Measurements from ENCODE around the gene MID1.

The MID1 gene

GRCh38 chrX:10495677-10496076 lies 124.7 kb downstream of the MID1 start:
- H3K27me3 ChIP-seq (ENCODE audit: insufficient read depth, poor library complexity, severe bottlenecking), result no peaks in the 10 kb centered on the region
- H3K4me1 ChIP-seq (ENCODE audit: insufficient read depth, poor library complexity, severe bottlenecking), result no peaks in the 10 kb centered on the region
- no peaks in the 10 kb centered on the region for H3K9me3 ChIP-seq (ENCODE audit: severe bottlenecking)
- H3K4me3 ChIP-seq (ENCODE audit: severe bottlenecking), result no peak overlapping the region
- ATAC-seq (ENCODE audit: low read depth) (no peak), DNase-seq (ENCODE audit: low spot score) (no peak)
- TF ChIP-seq, protein P1, sequence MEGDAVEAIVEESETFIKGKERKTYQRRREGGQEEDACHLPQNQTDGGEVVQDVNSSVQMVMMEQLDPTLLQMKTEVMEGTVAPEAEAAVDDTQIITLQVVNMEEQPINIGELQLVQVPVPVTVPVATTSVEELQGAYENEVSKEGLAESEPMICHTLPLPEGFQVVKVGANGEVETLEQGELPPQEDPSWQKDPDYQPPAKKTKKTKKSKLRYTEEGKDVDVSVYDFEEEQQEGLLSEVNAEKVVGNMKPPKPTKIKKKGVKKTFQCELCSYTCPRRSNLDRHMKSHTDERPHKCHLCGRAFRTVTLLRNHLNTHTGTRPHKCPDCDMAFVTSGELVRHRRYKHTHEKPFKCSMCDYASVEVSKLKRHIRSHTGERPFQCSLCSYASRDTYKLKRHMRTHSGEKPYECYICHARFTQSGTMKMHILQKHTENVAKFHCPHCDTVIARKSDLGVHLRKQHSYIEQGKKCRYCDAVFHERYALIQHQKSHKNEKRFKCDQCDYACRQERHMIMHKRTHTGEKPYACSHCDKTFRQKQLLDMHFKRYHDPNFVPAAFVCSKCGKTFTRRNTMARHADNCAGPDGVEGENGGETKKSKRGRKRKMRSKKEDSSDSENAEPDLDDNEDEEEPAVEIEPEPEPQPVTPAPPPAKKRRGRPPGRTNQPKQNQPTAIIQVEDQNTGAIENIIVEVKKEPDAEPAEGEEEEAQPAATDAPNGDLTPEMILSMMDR (IDR thresholded peaks at IDR 0.05; ENCODE audit: poor library complexity, severe bottlenecking), result no peak
- H3K36me3 ChIP-seq (ENCODE audit: low read depth), result no peaks in the 10 kb centered on the region; the same call in 1 of the 2 replicates
- no peak overlapping the region for H3K27ac ChIP-seq (ENCODE audit: poor library complexity, severe bottlenecking)

DNA sequence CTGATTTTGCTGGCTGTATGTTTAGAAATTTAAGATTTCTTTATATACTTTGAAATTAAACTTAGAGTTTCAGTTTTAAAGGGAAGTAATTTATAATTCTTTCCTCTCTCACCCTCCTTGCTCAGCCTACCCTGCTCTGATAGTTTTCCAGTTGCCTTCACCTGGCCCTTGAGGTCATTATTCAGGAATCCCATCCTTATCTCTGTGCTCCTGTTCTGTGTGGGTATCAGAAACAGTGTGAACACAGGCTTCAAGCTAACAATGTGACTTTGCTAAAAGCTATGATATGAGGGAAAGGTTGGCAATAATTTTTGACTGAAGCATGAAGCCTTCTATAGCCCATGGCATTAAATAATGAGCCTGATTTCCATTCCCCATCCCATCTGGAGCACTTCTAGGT lies 128.1 kb downstream of the MID1 start:
- Histone ChIP-seq H3K27me3 (ENCODE audit: insufficient read depth, poor library complexity, severe bottlenecking) (no peaks in the 10 kb centered on the region), H3K4me3 (ENCODE audit: severe bottlenecking) (no peak overlapping the region), H3K27ac (ENCODE audit: poor library complexity, severe bottlenecking) (no peak overlapping the region), H3K9me3 (ENCODE audit: severe bottlenecking) (no peaks in the 10 kb centered on the region), H3K36me3 (ENCODE audit: low read depth) (no peaks in the 10 kb centered on the region; the same call in 1 of the 2 replicates), H3K4me1 (ENCODE audit: insufficient read depth, poor library complexity, severe bottlenecking) (no peaks in the 10 kb centered on the region)
- TF ChIP-seq, protein P1 (IDR thresholded peaks at IDR 0.05; ENCODE audit: poor library complexity, severe bottlenecking), result no peak
- DNase-seq (ENCODE audit: low spot score), result no peak
- ATAC-seq (ENCODE audit: low read depth), result no peak

DNA sequence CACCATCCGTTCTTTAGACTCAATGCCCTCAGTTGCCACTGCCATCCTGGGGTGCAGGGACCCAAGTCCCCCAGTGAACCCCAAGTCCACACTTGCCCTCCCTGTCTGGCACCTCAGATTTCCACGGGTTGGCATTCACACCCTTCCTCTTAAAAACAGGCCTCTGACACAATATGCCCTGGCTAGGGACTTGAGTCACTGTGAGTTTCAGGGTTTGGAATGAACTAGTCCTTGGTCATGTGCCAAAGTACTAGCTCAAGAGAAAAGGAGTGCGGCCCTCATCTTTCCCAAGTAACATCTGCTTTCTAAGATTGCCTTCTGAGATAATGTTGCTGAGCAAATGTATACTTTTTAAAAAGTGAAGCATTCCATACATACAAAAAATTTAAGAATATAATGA lies 134.0 kb downstream of the MID1 start:
- no peak overlapping the region for H3K4me3 ChIP-seq (ENCODE audit: severe bottlenecking)
- peak; percentile 31 for DNase-seq (ENCODE audit: low spot score)
- TF ChIP-seq, protein P1 (IDR thresholded peaks at IDR 0.05; ENCODE audit: poor library complexity, severe bottlenecking), result no peak
- H3K36me3 ChIP-seq (ENCODE audit: low read depth), result no peaks in the 10 kb centered on the region
- peaks cover 32% of the 10 kb centered on the region for H3K4me1 ChIP-seq (ENCODE audit: insufficient read depth, poor library complexity, severe bottlenecking)
- H3K27me3 ChIP-seq (ENCODE audit: insufficient read depth, poor library complexity, severe bottlenecking), result no peaks in the 10 kb centered on the region
- H3K9me3 ChIP-seq (ENCODE audit: severe bottlenecking), result no peaks in the 10 kb centered on the region
- peak; percentile 80 for ATAC-seq (ENCODE audit: low read depth)
- H3K27ac ChIP-seq (ENCODE audit: poor library complexity, severe bottlenecking), result peak overlapping the region; percentile 76

DNA sequence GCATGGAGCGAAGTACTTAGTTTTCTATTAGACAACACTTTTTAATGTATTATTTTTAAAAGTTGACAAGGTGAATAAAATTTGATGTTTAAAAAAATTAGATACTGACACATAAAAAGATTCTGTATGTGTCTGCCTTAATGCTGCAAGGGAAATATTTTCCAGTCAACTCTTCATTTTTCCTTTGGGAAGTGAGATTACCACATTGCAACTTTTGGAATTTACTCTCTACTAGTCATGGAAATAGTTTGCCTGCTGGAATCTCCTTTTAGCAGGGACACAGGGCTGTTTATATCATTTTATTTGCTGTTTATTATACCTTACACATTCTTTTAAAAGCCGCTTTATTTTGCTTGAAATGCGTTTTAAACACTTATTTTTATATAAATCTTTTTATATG lies 135.1 kb downstream of the MID1 start:
- TF ChIP-seq, protein P1 (IDR thresholded peaks at IDR 0.05; ENCODE audit: poor library complexity, severe bottlenecking), result no peak

GRCh38 chrX:10484683-10485247 lies 135.6 kb downstream of the MID1 start:
- Histone ChIP-seq H3K27ac (ENCODE audit: poor library complexity, severe bottlenecking) (peak overlapping the region; percentile 76), H3K9me3 (ENCODE audit: severe bottlenecking) (no peaks in the 10 kb centered on the region), H3K27me3 (ENCODE audit: insufficient read depth, poor library complexity, severe bottlenecking) (no peaks in the 10 kb centered on the region), H3K4me3 (ENCODE audit: severe bottlenecking) (no peak overlapping the region), H3K36me3 (ENCODE audit: low read depth) (no peaks in the 10 kb centered on the region), H3K4me1 (ENCODE audit: insufficient read depth, poor library complexity, severe bottlenecking) (peaks cover 32% of the 10 kb centered on the region)
- ATAC-seq (ENCODE audit: low read depth) (peak; percentile 86), DNase-seq (ENCODE audit: low spot score) (no peak)
- TF ChIP-seq, protein P1 (IDR thresholded peaks at IDR 0.05; ENCODE audit: poor library complexity, severe bottlenecking), result no peak

More for the DNA sequence above, 135.1 kb downstream of the MID1 start:
- Histone ChIP-seq H3K27ac (ENCODE audit: poor library complexity, severe bottlenecking) (peak overlapping the region; percentile 76), H3K4me1 (ENCODE audit: insufficient read depth, poor library complexity, severe bottlenecking) (peaks cover 32% of the 10 kb centered on the region), H3K36me3 (ENCODE audit: low read depth) (no peaks in the 10 kb centered on the region), H3K4me3 (ENCODE audit: severe bottlenecking) (no peak overlapping the region), H3K27me3 (ENCODE audit: insufficient read depth, poor library complexity, severe bottlenecking) (no peaks in the 10 kb centered on the region), H3K9me3 (ENCODE audit: severe bottlenecking) (no peaks in the 10 kb centered on the region)
- no peak for ATAC-seq (ENCODE audit: low read depth)
- no peak for DNase-seq (ENCODE audit: low spot score)

All from RWPE2 (cell line).